ENCODE measurements around the gene INPP5B.

INPP5B gene

DNA sequence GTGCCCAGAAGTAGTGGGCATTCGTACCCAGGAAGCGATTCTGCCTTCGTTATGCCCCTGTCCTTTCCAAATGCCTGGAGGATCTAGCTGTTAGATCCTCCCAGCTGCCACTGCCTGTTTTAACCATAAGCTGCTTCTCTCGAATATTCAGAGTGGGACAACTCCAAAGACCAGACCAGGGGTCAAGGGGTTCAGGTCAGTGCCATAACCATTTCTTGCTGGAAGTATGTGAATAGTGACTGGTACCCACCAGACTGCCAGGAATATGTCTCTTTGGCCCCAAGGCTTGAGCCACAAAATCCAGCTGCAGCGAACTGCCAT lies 86.5 kb downstream of the INPP5B start:
- no peak for DNase-seq (ENCODE audit: extremely low read depth, low read depth)
- TF ChIP-seq, protein P1, sequence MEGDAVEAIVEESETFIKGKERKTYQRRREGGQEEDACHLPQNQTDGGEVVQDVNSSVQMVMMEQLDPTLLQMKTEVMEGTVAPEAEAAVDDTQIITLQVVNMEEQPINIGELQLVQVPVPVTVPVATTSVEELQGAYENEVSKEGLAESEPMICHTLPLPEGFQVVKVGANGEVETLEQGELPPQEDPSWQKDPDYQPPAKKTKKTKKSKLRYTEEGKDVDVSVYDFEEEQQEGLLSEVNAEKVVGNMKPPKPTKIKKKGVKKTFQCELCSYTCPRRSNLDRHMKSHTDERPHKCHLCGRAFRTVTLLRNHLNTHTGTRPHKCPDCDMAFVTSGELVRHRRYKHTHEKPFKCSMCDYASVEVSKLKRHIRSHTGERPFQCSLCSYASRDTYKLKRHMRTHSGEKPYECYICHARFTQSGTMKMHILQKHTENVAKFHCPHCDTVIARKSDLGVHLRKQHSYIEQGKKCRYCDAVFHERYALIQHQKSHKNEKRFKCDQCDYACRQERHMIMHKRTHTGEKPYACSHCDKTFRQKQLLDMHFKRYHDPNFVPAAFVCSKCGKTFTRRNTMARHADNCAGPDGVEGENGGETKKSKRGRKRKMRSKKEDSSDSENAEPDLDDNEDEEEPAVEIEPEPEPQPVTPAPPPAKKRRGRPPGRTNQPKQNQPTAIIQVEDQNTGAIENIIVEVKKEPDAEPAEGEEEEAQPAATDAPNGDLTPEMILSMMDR (IDR thresholded peaks at IDR 0.05; ENCODE audit: low read depth, low read length), result no peak

DNA sequence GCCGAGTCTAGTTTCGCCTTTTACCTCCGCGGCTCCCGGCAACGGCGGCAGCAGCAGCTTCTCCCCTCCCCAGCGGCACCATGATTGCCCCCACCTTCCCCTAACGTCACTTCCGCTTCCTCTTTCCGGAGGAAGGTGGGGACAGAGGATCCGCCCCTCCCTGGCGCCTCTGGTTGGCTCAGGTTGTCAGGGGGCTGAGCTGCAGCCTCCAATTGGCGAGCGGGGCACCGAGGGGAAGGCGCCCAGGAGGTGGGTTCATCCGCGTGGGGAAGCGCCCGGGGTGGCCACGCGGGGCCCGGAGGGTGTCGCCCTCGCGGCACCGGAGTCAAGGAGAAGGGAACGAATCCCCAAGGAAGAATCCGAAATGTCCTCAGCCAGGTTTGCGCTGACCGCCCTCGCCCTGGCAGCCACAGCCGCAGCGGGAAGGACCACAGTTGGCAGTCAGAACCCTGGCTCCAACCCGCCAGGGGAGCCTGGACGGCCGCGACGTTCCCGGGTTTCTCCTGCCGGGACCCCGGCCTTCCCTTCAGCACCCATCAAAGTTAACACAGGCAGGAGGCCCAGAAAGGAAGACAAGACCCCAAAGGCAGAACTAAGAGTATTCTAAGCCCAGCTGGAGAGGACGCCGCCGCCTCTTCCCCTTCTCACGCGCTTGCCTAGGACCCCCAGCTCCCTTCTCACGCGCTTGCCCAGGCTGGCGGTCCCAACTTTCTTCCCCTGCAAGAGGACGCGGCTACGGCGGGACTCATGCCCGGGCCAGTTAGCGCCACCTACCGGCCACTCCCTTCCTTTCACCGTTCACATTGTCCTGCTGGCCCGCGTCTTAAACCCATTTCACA lies 87.1 kb downstream of the INPP5B start, which contains the start of gene MTF1:
MTF1 (minus strand) TSS at position 86 of the 839 bp plus-strand sequence. CDS start 1,934 bp downstream, outside the sequence.
- TF ChIP-seq, protein P1 (IDR thresholded peaks at IDR 0.05; ENCODE audit: low read depth, low read length), result peak; percentile 89
- peak; percentile 88 for DNase-seq (ENCODE audit: extremely low read depth, low read depth)

- DNase-seq (ENCODE audit: extremely low read depth, low read depth), result no peak
- TF ChIP-seq, protein P1 (IDR thresholded peaks at IDR 0.05; ENCODE audit: low read depth, low read length), result no peak
These were observed 87.8 kb downstream of the INPP5B start for GRCh38 chr1:37858931-37859506.

DNA sequence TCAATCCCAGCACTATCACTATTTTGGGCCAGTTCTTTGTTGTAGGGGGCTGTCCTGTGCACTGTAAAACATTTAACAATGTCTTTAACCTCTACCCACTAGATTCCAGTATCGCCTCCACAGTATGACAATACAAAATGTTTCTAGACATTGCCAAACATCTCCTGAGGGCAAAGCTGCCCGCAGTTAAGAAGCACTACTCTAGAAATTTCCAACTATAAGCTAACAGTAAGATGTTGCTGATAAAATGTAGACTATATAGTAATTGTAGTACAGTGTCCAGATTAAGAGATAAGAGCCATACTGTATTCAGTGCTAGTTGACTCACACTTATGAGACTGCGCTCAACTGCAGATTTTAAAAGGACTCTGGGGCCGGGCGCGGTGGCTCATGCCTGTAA lies 92.4 kb downstream of the INPP5B start:
- TF ChIP-seq, protein P1 (IDR thresholded peaks at IDR 0.05; ENCODE audit: low read depth, low read length), result no peak
- DNase-seq (ENCODE audit: extremely low read depth, low read depth), result no peak

GRCh38 chr1:37853157-37853556 lies 93.7 kb downstream of the INPP5B start:
- DNase-seq (ENCODE audit: extremely low read depth, low read depth), result no peak
- TF ChIP-seq, protein P1 (IDR thresholded peaks at IDR 0.05; ENCODE audit: low read depth, low read length), result no peak

DNA sequence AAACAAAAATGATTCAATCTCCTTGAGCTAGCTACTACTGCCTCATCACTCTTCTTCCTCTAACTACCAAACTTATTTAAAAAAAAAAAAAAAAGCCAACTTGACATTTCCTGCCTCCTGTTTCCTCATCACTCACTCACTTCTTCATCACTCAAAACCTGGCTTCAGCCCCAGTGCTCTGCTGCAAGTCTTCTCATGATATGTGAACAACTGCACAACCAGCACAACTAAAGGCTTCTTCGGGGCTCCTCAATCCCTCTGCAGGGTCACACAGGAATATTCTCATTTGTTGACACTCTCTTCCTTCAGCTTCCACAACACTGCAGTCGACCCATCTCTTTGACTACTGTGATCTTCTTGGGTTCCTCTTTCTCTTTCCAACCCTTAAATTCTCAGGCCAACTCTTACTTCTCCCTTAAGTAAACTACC lies 95.1 kb downstream of the INPP5B start:
- TF ChIP-seq, protein P1 (IDR thresholded peaks at IDR 0.05; ENCODE audit: low read depth, low read length), result no peak
- no peak for DNase-seq (ENCODE audit: extremely low read depth, low read depth)

GRCh38 chr1:37851262-37851661 lies 95.6 kb downstream of the INPP5B start:
- no peak for DNase-seq (ENCODE audit: extremely low read depth, low read depth)
- TF ChIP-seq, protein P1 (IDR thresholded peaks at IDR 0.05; ENCODE audit: low read depth, low read length), result no peak

Measured in AG09319 (cell line).